ENCODE data around the gene PLSCR2. TPM values are rescaled to one million over a fixed set of nuclear protein-coding genes. Genes with fewer than 3 reads are reported as not detected.

The PLSCR2 gene
- total and polyA plus RNA-seq, 2 of the 8 experiments (the other 6 are each of a cell fraction or from before 2014, with no cell fraction given): not detected

- no peak for TF ChIP-seq CHD7 (IDR thresholded peaks at IDR 0.05; ENCODE audit: insufficient replicate concordance, low read length)
- TF ChIP-seq RXRA (IDR thresholded peaks at IDR 0.05; ENCODE audit: insufficient read depth, low read depth, low read length): no peak
- TF ChIP-seq TBP (IDR thresholded peaks at IDR 0.05; ENCODE audit: low read depth, low read length): no peak
- no peak for TF ChIP-seq BRCA1 (IDR thresholded peaks at IDR 0.05; ENCODE audit: low read depth, low read length)
- TF ChIP-seq HDAC6 (IDR thresholded peaks at IDR 0.05; ENCODE audit: low read depth, low read length): no peak
- no peak for TF ChIP-seq KDM4A (IDR thresholded peaks at IDR 0.05; ENCODE audit: low read depth, low read length, severe bottlenecking)
- TF ChIP-seq ATF2 (IDR thresholded peaks at IDR 0.05; ENCODE audit: low read length): no peak
- no peak for TF ChIP-seq ATF3 (IDR thresholded peaks at IDR 0.05; ENCODE audit: insufficient read depth, low read depth, low read length)
- no peak for TF ChIP-seq YY1 (IDR thresholded peaks at IDR 0.05; ENCODE audit: low read depth, low read length)
Measured at GRCh38 chr3:146396792-146397191, 72.6 kb downstream of the PLSCR2 start (continued).
